Body of pancreas (tissue), 4 donors: ENCODE results near the gene TMEM117.

Experiments used
- CTCF ChIP-seq, 7 experiments: fragments of 450-650 bp in 4 of 7; fragments of 200-600 bp in 3 of 7; sonication (generic) in 3 of 7; IDR thresholded peaks; one replicate each; pipeline ENCODE4 v1.5.1; 2016 to 2019; ENCODE audit warnings: antibody characterized with exemption in 7 of 7
- POLR2A ChIP-seq, 3 donors: fragments of 450-650 bp; IDR thresholded peaks; one replicate each; pipeline ENCODE4 v1.6.1; 2016; ENCODE audit warnings: antibody characterized with exemption in 3 of 3, mild to moderate bottlenecking in 2 of 3

- TF ChIP-seq CTCF (IDR thresholded peaks at IDR 0.05) = no peak
- no peak for TF ChIP-seq POLR2A (IDR thresholded peaks at IDR 0.05)
Observed at GRCh38 chr12:43856972-43857371, 21.1 kb downstream of the TMEM117 start.
